SK-N-SH (cell line): ENCODE data around the gene TMUB1. TPM values are rescaled to one million over a fixed set of nuclear protein-coding genes. Genes with fewer than 3 reads are reported as not detected.

Source experiments
- CTCF ChIA-PET: fragments of 300-600, 350-600 bp; formaldehyde crosslinking; extraction: SDS; loops from one replicate; lab custom pipeline; 2021; lab: Yijun Ruan, JAX
- POLR2A ChIA-PET: fragments of 350-600 bp; sonication (Branson Sonifier 250); formaldehyde crosslinking; extraction: SDS; loops from one replicate; lab custom pipeline; 2020; ENCODE audit warnings: antibody characterized with exemption, inconsistent platforms; lab: Yijun Ruan, JAX
- DNase-seq: peaks from one replicate; pipeline ENCODE4 v3.0.0; 2012
- H2AFZ ChIP-seq: fragments of 200-600 bp; sonication (generic); 2 replicates; pipeline ENCODE4 v1.8.1; 2016; ENCODE audit warnings: antibody characterized with exemption, mild to moderate bottlenecking, low read depth
- H3F3A ChIP-seq: fragments of 200-600 bp; sonication (generic); replicated peaks from 2 replicates; pipeline ENCODE3; 2016; ENCODE audit warnings: antibody characterized with exemption, mild to moderate bottlenecking; ENCODE audit not compliant: insufficient read depth
- H3K27ac ChIP-seq, 2 experiments: fragments of 200-500 bp in 1 of 2; fragments of 200-600 bp in 1 of 2; sonication (Bioruptor generic) in 1 of 2; sonication (generic), shearing (Covaris generic) in 1 of 2; 2 replicates each; pipeline versions ENCODE4 v1.5.1 to v1.6.1; 2014 to 2016; ENCODE audit warnings: low read depth in 2 of 2, inconsistent platforms in 1 of 2, low read length in 1 of 2, mild to moderate bottlenecking in 1 of 2, mixed read lengths in 1 of 2
- H3K27me3 ChIP-seq: fragments of 200-600 bp; sonication (generic), shearing (Covaris generic); 2 replicates; pipeline ENCODE4 v1.6.1; 2016; ENCODE audit warnings: mixed run types; ENCODE audit not compliant: insufficient read depth
- H3K36me3 ChIP-seq, 2 experiments: fragments of 200-500 bp in 1 of 2; fragments of 200-600 bp in 1 of 2; sonication (Bioruptor generic) in 1 of 2; sonication (generic) in 1 of 2; replicated peaks in 1 of 2; 2 replicates each; pipeline versions ENCODE3 to v1.5.1; 2014 to 2016; ENCODE audit warnings: low read length in 1 of 2, mild to moderate bottlenecking in 1 of 2; ENCODE audit not compliant: insufficient read depth in 2 of 2, control insufficient read depth in 1 of 2
- H3K4me1 ChIP-seq, 2 experiments: fragments of 200-500 bp in 1 of 2; fragments of 200-600 bp in 1 of 2; sonication (Bioruptor generic) in 1 of 2; sonication (generic), shearing (Covaris generic) in 1 of 2; 2 replicates each; pipeline versions ENCODE4 v1.5.1 to v1.6.1; 2014 to 2016; ENCODE audit warnings: low read depth in 1 of 2, low read length in 1 of 2, mixed run types in 1 of 2; ENCODE audit not compliant: insufficient read depth in 2 of 2, control insufficient read depth in 1 of 2
- H3K4me2 ChIP-seq: fragments of 200-600 bp; sonication (generic), shearing (Covaris generic); 2 replicates; pipeline ENCODE4 v1.6.1; 2017; ENCODE audit warnings: mixed run types
- H3K4me3 ChIP-seq, 2 experiments: fragments of 200-500 bp in 1 of 2; fragments of 200-600 bp in 1 of 2; sonication (Bioruptor generic) in 1 of 2; sonication (generic), shearing (Covaris generic) in 1 of 2; 2 replicates each; pipeline versions ENCODE4 v1.5.1 to v1.8.1; 2014 to 2016; ENCODE audit warnings: low read depth in 2 of 2, inconsistent platforms in 1 of 2, low read length in 1 of 2, mild to moderate bottlenecking in 1 of 2, mixed read lengths in 1 of 2, moderate library complexity in 1 of 2
- H3K79me2 ChIP-seq: fragments of 200-600 bp; sonication (generic); 2 replicates; pipeline ENCODE4 v1.8.1; 2017; ENCODE audit warnings: mild to moderate bottlenecking; ENCODE audit not compliant: insufficient read depth
- H3K9ac ChIP-seq: fragments of 200-600 bp; sonication (generic); 2 replicates; pipeline ENCODE4 v1.6.1; 2017; ENCODE audit warnings: mixed run types
- H3K9me2 ChIP-seq: fragments of 200-600 bp; sonication (generic); 2 replicates; pipeline ENCODE4 v1.6.1; 2017; ENCODE audit warnings: mixed run types
- H3K9me3 ChIP-seq: fragments of 200-600 bp; sonication (generic); 2 replicates; pipeline ENCODE4 v1.6.1; 2017; ENCODE audit warnings: mixed run types, mild to moderate bottlenecking, moderate library complexity
- H4K20me1 ChIP-seq: fragments of 200-600 bp; sonication (generic); 2 replicates; pipeline ENCODE4 v1.6.1; 2017; ENCODE audit warnings: mild to moderate bottlenecking, mixed run types; ENCODE audit not compliant: insufficient read depth
- ELF1 ChIP-seq: IDR thresholded peaks from 2 replicates; pipeline ENCODE4 v1.4.0; 2012
- EP300 ChIP-seq, 2 experiments: IDR thresholded peaks; 2 replicates each; pipeline versions ENCODE4 v1.4.0 to v1.6.1; 2012; ENCODE audit warnings: borderline replicate concordance in 1 of 2, low read depth in 1 of 2, low read length in 1 of 2
- FOSL2 ChIP-seq: IDR thresholded peaks from 2 replicates; pipeline ENCODE4 v1.4.0; 2012; ENCODE audit warnings: low read depth, mild to moderate bottlenecking, moderate library complexity, borderline replicate concordance
- FOXJ3 ChIP-seq: sonication (generic); formaldehyde crosslinking; IDR thresholded peaks from 2 replicates; pipeline ENCODE4 v1.5.1; 2020; ENCODE audit warnings: mild to moderate bottlenecking, missing genetic modification reagents
- FOXM1 ChIP-seq: IDR thresholded peaks from 2 replicates; pipeline ENCODE4 v1.4.0; 2012; ENCODE audit warnings: low read depth, mild to moderate bottlenecking
- GABPA ChIP-seq: IDR thresholded peaks from 2 replicates; pipeline ENCODE4 v1.4.0; 2012; ENCODE audit warnings: low read depth, mild to moderate bottlenecking
- IRF3 ChIP-seq: fragments of 150-350 bp; IDR thresholded peaks from 2 replicates; pipeline ENCODE4 v1.6.1; 2016; ENCODE audit warnings: mild to moderate bottlenecking, low read depth, low read length
- JUND ChIP-seq: IDR thresholded peaks from 2 replicates; pipeline ENCODE4 v1.4.0; 2012
- MAX ChIP-seq: IDR thresholded peaks from 2 replicates; pipeline ENCODE4 v1.4.0; 2012; ENCODE audit warnings: low read depth
- MEF2A ChIP-seq: IDR thresholded peaks from 2 replicates; pipeline ENCODE4 v1.4.0; 2012; ENCODE audit warnings: low read depth, borderline replicate concordance
- MXI1 ChIP-seq: IDR thresholded peaks from 2 replicates; pipeline ENCODE4 v1.6.1; 2012; ENCODE audit warnings: mild to moderate bottlenecking, low read depth, low read length, improper control_type of control experiment
- NFIC ChIP-seq: IDR thresholded peaks from 2 replicates; pipeline ENCODE4 v1.4.0; 2012; ENCODE audit warnings: borderline replicate concordance
- NRF1 ChIP-seq: IDR thresholded peaks from 2 replicates; pipeline ENCODE4 v1.6.1; 2012; ENCODE audit warnings: low read depth, mild to moderate bottlenecking, low read length
- PBX3 ChIP-seq: IDR thresholded peaks from 2 replicates; pipeline ENCODE4; 2012
- RAD21 ChIP-seq: IDR thresholded peaks from 2 replicates; pipeline ENCODE4 v1.6.1; 2012; ENCODE audit warnings: mild to moderate bottlenecking, low read length
- RCOR1 ChIP-seq: fragments of 150-350 bp; IDR thresholded peaks from 2 replicates; pipeline ENCODE4 v1.6.1; 2017; ENCODE audit warnings: antibody characterized with exemption, low read length
- SMC3 ChIP-seq: IDR thresholded peaks from 2 replicates; pipeline ENCODE4 v1.6.1; 2012; ENCODE audit warnings: low read depth, low read length, improper control_type of control experiment
- TAF1 ChIP-seq: IDR thresholded peaks from 2 replicates; pipeline ENCODE4 v1.6.1; 2012; ENCODE audit warnings: low read depth, mild to moderate bottlenecking, low read length, moderate library complexity, borderline replicate concordance
- USF1 ChIP-seq: IDR thresholded peaks from 2 replicates; pipeline ENCODE4 v1.4.0; 2012; ENCODE audit warnings: low read depth, borderline replicate concordance
- YY1 ChIP-seq: IDR thresholded peaks from 2 replicates; pipeline ENCODE4 v1.4.0; 2012; ENCODE audit warnings: low read depth, mild to moderate bottlenecking
- WGBS: methylation state at CpG from one replicate; pipeline ENCODE4 v1.1.6; 2017; ENCODE audit warnings: low lambda C conversion rate; 5-methylcytosine and 5-hydroxymethylcytosine counted together
- polyA plus RNA-seq, 3 experiments: library from polyadenylated mRNA; depleted of rRNA; stranded (reverse); fragments of >200 nt; gene quantifications; 2 replicates each; pipeline ENCODE4 v1.2.3, GENCODE V29; 2012

Gene TMUB1
- polyA plus RNA-seq, 1 of the 3 experiments (the other 2 are of a cell fraction) = 60.6 TPM

- H3K4me2 ChIP-seq = no peak overlapping the region
- H3K4me3 ChIP-seq = no peak overlapping the region
- no peaks in the 10 kb centered on the region for H3K9me3 ChIP-seq
- peaks cover 21% of the 10 kb centered on the region for H3F3A ChIP-seq
- no peak overlapping the region for H3K9ac ChIP-seq
- ChIA-PET POLR2A (interaction anchor here (1.0 kb wide), 1 partner anchor 10 kb away, joined by 3 read pairs; the partner anchor contains the start of gene FASTK), CTCF (interaction anchor here (1.0 to 12.2 kb wide), 2 partner anchors 12 to 53 kb away, joined by 3 to 77 read pairs; partner anchors contain the start of genes CDK5 and SLC4A2)
- no peak for TF ChIP-seq RCOR1
- no peak for TF ChIP-seq MXI1
- no peak for TF ChIP-seq SMC3
- TF ChIP-seq IRF3 = no peak
- no peak for TF ChIP-seq PBX3
- no peak for TF ChIP-seq FOXM1
- TF ChIP-seq MEF2A = no peak
- no peak for TF ChIP-seq MAX
- TF ChIP-seq RAD21 = no peak
- no peak overlapping the region for H2AFZ ChIP-seq
- H3K4me1 ChIP-seq = no peaks in the 10 kb centered on the region; a peak in 1 of 4 replicates
- 94% methylated on average over 13 of the region's 15 CpGs for WGBS
- H3K27me3 ChIP-seq = no peaks in the 10 kb centered on the region
- DNase-seq = no peak
- H3K9me2 ChIP-seq = no peaks in the 10 kb centered on the region
- H3K79me2 ChIP-seq = peaks cover 24% of the 10 kb centered on the region; the same call in 1 of the 2 replicates
- H3K27ac ChIP-seq = no peak overlapping the region
- H4K20me1 ChIP-seq = no peaks in the 10 kb centered on the region
- H3K36me3 ChIP-seq = peaks cover 59 to 85% of the 10 kb centered on the region in 2 experiments
Observed at GRCh38 chr7:151070574-151070960, 12.7 kb downstream of the TMUB1 start.

- 97% methylated on average over 14 of the region's 17 CpGs for WGBS
- ChIA-PET CTCF (interaction anchor here (1.0 to 12.2 kb wide), 4 partner anchors 8 to 52 kb away, joined by 3 to 77 read pairs (median 14); partner anchors contain the start of genes CDK5 and SLC4A2), POLR2A (interaction anchor here (1.0 kb wide), 1 partner anchor 11 kb away, joined by 3 read pairs; the partner anchor contains the start of gene FASTK)
- no peak for DNase-seq
- TF ChIP-seq RAD21 (no peak), FOXJ3 (CRISPR knock-in tag) (no peak), USF1 (no peak), MXI1 (no peak), TAF1 (no peak), ELF1 (no peak), YY1 (no peak), NFIC (no peak), NRF1 (no peak), GABPA (no peak), JUND (no peak), FOSL2 (no peak), EP300 (IDR thresholded peaks at IDR 0.05; ENCODE audit: borderline replicate concordance in 1 of 2, low read depth in 1 of 2, low read length in 1 of 2) (no peak)
- Histone ChIP-seq H3K9me3 (no peaks in the 10 kb centered on the region), H3K9me2 (no peaks in the 10 kb centered on the region), H3K4me1 (no peaks in the 10 kb centered on the region; a peak in 2 of 4 replicates), H4K20me1 (no peaks in the 10 kb centered on the region), H3F3A (peaks cover 17% of the 10 kb centered on the region), H3K4me3 (no peak overlapping the region), H3K4me2 (no peak overlapping the region), H2AFZ (no peak overlapping the region), H3K27me3 (no peaks in the 10 kb centered on the region), H3K36me3 (peaks cover 60 to 86% of the 10 kb centered on the region in 2 experiments), H3K27ac (no peak overlapping the region), H3K79me2 (peaks cover 30% of the 10 kb centered on the region; the same call in 1 of the 2 replicates), H3K9ac (no peak overlapping the region)
Observed at GRCh38 chr7:151069841-151070573, 13.3 kb downstream of the TMUB1 start.
